H1 (cell line): Measurements from ENCODE around the gene ESPNL. TPM values are rescaled to one million over a fixed set of nuclear protein-coding genes. Genes with fewer than 3 reads are reported as not detected.

Source experiments
- CTCF ChIA-PET: fragments of 300-600 bp; sonication (Branson Sonifier 250); formaldehyde crosslinking; loops from one replicate; lab custom pipeline; 2021; ENCODE audit not compliant: partially characterized antibody; lab: Charles Lee
- POLR2A ChIA-PET: fragments of 300-600 bp; sonication (Branson Sonifier 250); formaldehyde crosslinking; loops from one replicate; lab custom pipeline; 2021; ENCODE audit warnings: inconsistent platforms; ENCODE audit not compliant: partially characterized antibody; lab: Charles Lee
- DNase-seq, 2 experiments: peaks; one replicate each; pipeline versions ENCODE4 v3.0.0 to v3.0.0-alpha.2; 2010 to 2022; ENCODE audit warnings: low spot score in 2 of 2, low read depth in 1 of 2, mixed read lengths in 1 of 2
- FAIRE-seq: peaks from 2 replicates; lab custom pipeline; 2011; peaks lifted over from hg19 to GRCh38; lab: Jason Lieb, UNC
- H2AFZ ChIP-seq: 2 replicates; pipeline ENCODE4 v1.8.1; 2012; ENCODE audit warnings: low read length, inconsistent platforms
- H2AK5ac ChIP-seq: 2 replicates; pipeline ENCODE4 v1.6.1; 2013; ENCODE audit warnings: low read depth, low read length
- H2BK120ac ChIP-seq: replicated peaks from 2 replicates; pipeline ENCODE3; 2013; ENCODE audit warnings: low read depth, low read length, inconsistent platforms
- H2BK12ac ChIP-seq: 2 replicates; pipeline ENCODE4 v1.6.1; 2013; ENCODE audit warnings: low read depth, low read length
- H2BK15ac ChIP-seq: 2 replicates; pipeline ENCODE4 v1.6.1; 2013; ENCODE audit warnings: low read length
- H2BK20ac ChIP-seq: 2 replicates; pipeline ENCODE4 v1.6.1; 2013; ENCODE audit warnings: low read length
- H2BK5ac ChIP-seq: 2 replicates; pipeline ENCODE4 v1.6.1; 2013; ENCODE audit warnings: low read depth, low read length
- H3K14ac ChIP-seq: 2 replicates; pipeline ENCODE4 v1.6.1; 2013; ENCODE audit warnings: inconsistent platforms; ENCODE audit not compliant: insufficient read length
- H3K18ac ChIP-seq: 2 replicates; pipeline ENCODE4 v1.6.1; 2013; ENCODE audit warnings: low read length; ENCODE audit errors: extremely low read depth
- H3K23ac ChIP-seq: 2 replicates; pipeline ENCODE4 v1.6.1; 2013; ENCODE audit warnings: inconsistent platforms; ENCODE audit not compliant: insufficient read length
- H3K23me2 ChIP-seq: 2 replicates; pipeline ENCODE4 v1.6.1; 2013; ENCODE audit warnings: low read depth, low read length
- H3K27ac ChIP-seq: 2 replicates; pipeline ENCODE4 v1.6.1; 2011; ENCODE audit warnings: low read depth, low read length, inconsistent platforms
- H3K27me3 ChIP-seq, 4 experiments: replicated peaks in 1 of 4; 1 replicate in 1 of 4; 2 replicates in 3 of 4; pipeline versions ENCODE4 v1.6.1 to v1.8.1; 2011 to 2013; ENCODE audit warnings: low read length in 3 of 4, mild to moderate bottlenecking in 3 of 4, inconsistent platforms in 2 of 4, mixed read lengths in 2 of 4, moderate library complexity in 1 of 4; ENCODE audit not compliant: control insufficient read depth in 3 of 4, insufficient read depth in 3 of 4; ENCODE audit errors: extremely low read depth in 1 of 4
- H3K36me3 ChIP-seq, 4 experiments: 2 replicates each; pipeline versions ENCODE4 v1.6.1 to v1.8.1; 2011 to 2013; ENCODE audit warnings: mild to moderate bottlenecking in 4 of 4, low read length in 3 of 4, moderate library complexity in 2 of 4, control low read depth in 1 of 4, inconsistent platforms in 1 of 4; ENCODE audit not compliant: insufficient read depth in 4 of 4, control insufficient read depth in 2 of 4
- H3K4ac ChIP-seq: replicated peaks from 2 replicates; pipeline ENCODE3; 2013; ENCODE audit warnings: low read length, low read depth, mixed read lengths, inconsistent platforms; ENCODE audit not compliant: insufficient read length
- H3K4me1 ChIP-seq, 4 experiments: replicated peaks in 1 of 4; 1 replicate in 1 of 4; 2 replicates in 3 of 4; pipeline versions ENCODE4 v1.6.1 to v1.8.1; 2011 to 2013; ENCODE audit warnings: low read length in 3 of 4, inconsistent platforms in 2 of 4, mixed read lengths in 1 of 4; ENCODE audit not compliant: insufficient read depth in 4 of 4, control insufficient read depth in 3 of 4
- H3K4me2 ChIP-seq, 2 experiments: 2 replicates each; pipeline versions ENCODE4 v1.6.1 to v1.8.1; 2011 to 2013; ENCODE audit warnings: low read depth in 2 of 2, low read length in 2 of 2, control low read depth in 1 of 2, inconsistent platforms in 1 of 2, mild to moderate bottlenecking in 1 of 2; ENCODE audit not compliant: insufficient read depth in 1 of 2
- H3K4me3 ChIP-seq, 4 experiments: fragments of 200-600, 300-600 bp in 1 of 4; sonication (generic), shearing (Covaris generic), sonication (Bioruptor Twin) in 1 of 4; 2 replicates each; pipeline versions ENCODE4 v1.5.1 to v1.8.1; 2011 to 2016; ENCODE audit warnings: low read length in 4 of 4, low read depth in 3 of 4, control low read depth in 2 of 4, inconsistent platforms in 2 of 4, mild to moderate bottlenecking in 2 of 4, mixed read lengths in 1 of 4, moderate library complexity in 1 of 4; ENCODE audit not compliant: insufficient read depth in 2 of 4; ENCODE audit errors: extremely low read depth in 1 of 4
- H3K56ac ChIP-seq: replicated peaks from 2 replicates; pipeline ENCODE3; 2013; ENCODE audit warnings: low read depth, mild to moderate bottlenecking, mixed read lengths, low read length, inconsistent platforms; ENCODE audit not compliant: insufficient read length
- H3K79me1 ChIP-seq: 2 replicates; pipeline ENCODE4 v1.6.1; 2013; ENCODE audit warnings: low read depth, low read length, control low read depth
- H3K79me2 ChIP-seq, 2 experiments: 2 replicates each; pipeline versions ENCODE4 v1.6.1 to v1.8.1; 2012 to 2013; ENCODE audit warnings: low read length in 2 of 2, mild to moderate bottlenecking in 2 of 2, inconsistent platforms in 1 of 2; ENCODE audit not compliant: insufficient read depth in 2 of 2, control insufficient read depth in 1 of 2
- H3K9ac ChIP-seq, 4 experiments: replicated peaks in 1 of 4; 1 replicate in 1 of 4; 2 replicates in 3 of 4; pipeline versions ENCODE4 v1.6.1 to v1.8.1; 2011 to 2013; ENCODE audit warnings: low read depth in 3 of 4, low read length in 3 of 4, control low read depth in 2 of 4, mild to moderate bottlenecking in 2 of 4, moderate library complexity in 2 of 4, inconsistent platforms in 1 of 4; ENCODE audit errors: extremely low read depth in 1 of 4
- H3K9me3 ChIP-seq, 2 experiments: 2 replicates each; pipeline versions ENCODE4 v1.6.1 to v1.8.1; 2012 to 2013; ENCODE audit warnings: mild to moderate bottlenecking in 2 of 2, moderate library complexity in 2 of 2, control low read depth in 1 of 2, inconsistent platforms in 1 of 2, low read depth in 1 of 2, low read length in 1 of 2, mixed read lengths in 1 of 2; ENCODE audit not compliant: insufficient read depth in 2 of 2
- H4K20me1 ChIP-seq, 2 experiments: replicated peaks in 1 of 2; 2 replicates each; pipeline versions ENCODE3 to v1.8.1; 2011 to 2013; ENCODE audit warnings: inconsistent platforms in 2 of 2, low read length in 2 of 2, mild to moderate bottlenecking in 1 of 2; ENCODE audit not compliant: insufficient read depth in 2 of 2, control insufficient read depth in 1 of 2
- H4K5ac ChIP-seq: 2 replicates; pipeline ENCODE4 v1.6.1; 2013; ENCODE audit warnings: low read length, low read depth, mixed read lengths, inconsistent platforms; ENCODE audit not compliant: insufficient read length
- H4K8ac ChIP-seq: 2 replicates; pipeline ENCODE4 v1.8.0; 2013; ENCODE audit warnings: mild to moderate bottlenecking, moderate library complexity, low read length, inconsistent platforms; ENCODE audit not compliant: insufficient read depth; ENCODE audit errors: extremely low read depth
- H4K91ac ChIP-seq: replicated peaks from 2 replicates; pipeline ENCODE3; 2013; ENCODE audit warnings: low read length, mixed read lengths, inconsistent platforms; ENCODE audit not compliant: insufficient read length
- BRCA1 ChIP-seq: IDR thresholded peaks from 2 replicates; pipeline ENCODE4 v1.6.1; 2012; ENCODE audit warnings: low read depth, low read length, improper control_type of control experiment
- EZH2 ChIP-seq: fragments of 200-600 bp; sonication (generic); IDR thresholded peaks from 2 replicates; pipeline ENCODE4 v1.7.1; 2012; ENCODE audit warnings: low read depth, mild to moderate bottlenecking, moderate library complexity, low read length, inconsistent platforms; ENCODE audit not compliant: severe bottlenecking
- GTF2F1 ChIP-seq: IDR thresholded peaks from 2 replicates; pipeline ENCODE4 v1.6.1; 2012; ENCODE audit warnings: low read depth, low read length, improper control_type of control experiment, borderline replicate concordance
- JUN ChIP-seq: IDR thresholded peaks from 2 replicates; pipeline ENCODE4 v1.6.1; 2011; ENCODE audit warnings: low read depth, mild to moderate bottlenecking, improper control_type of control experiment, low read length
- RFX5 ChIP-seq: IDR thresholded peaks from 2 replicates; pipeline ENCODE4 v1.6.1; 2011; ENCODE audit warnings: low read depth, low read length, improper control_type of control experiment, borderline replicate concordance
- YY1 ChIP-seq: IDR thresholded peaks from 2 replicates; pipeline ENCODE4 v1.6.1; 2011; ENCODE audit warnings: low read depth, mild to moderate bottlenecking, low read length
- WGBS, 2 experiments: shearing (Covaris generic) in 1 of 2; methylation state at CpG; one replicate each; pipeline versions ENCODE4 v1.1.6 to v1.1.7; 2013 to 2015; ENCODE audit warnings: low lambda C conversion rate in 2 of 2, mixed read lengths in 2 of 2, inconsistent platforms in 1 of 2, low coverage in 1 of 2, missing lambda C conversion rate in 1 of 2; ENCODE audit not compliant: insufficient replicate concordance in 2 of 2, insufficient coverage in 1 of 2, insufficient read length in 1 of 2; ENCODE audit errors: extremely low coverage in 1 of 2, missing lambda C conversion rate in 1 of 2; 5-methylcytosine and 5-hydroxymethylcytosine counted together
- polyA plus RNA-seq, 7 experiments: library from polyadenylated mRNA; depleted of rRNA in 3 of 7; stranded (reverse) in 5 of 7; unstranded in 2 of 7; fragments of >200 nt in 5 of 7; fragments of 200-250 nt in 2 of 7; gene quantifications; 1 replicate in 5 of 7; 2 replicates in 1 of 7; 4 replicates in 1 of 7; pipeline versions ENCODE4 v1.2.1 to v1.2.3, GENCODE V29; 2011 to 2013; ENCODE audit warnings: missing spikeins in 2 of 7, mixed read lengths in 2 of 7
- total RNA-seq: library from RNA; stranded (reverse); fragmentation: NEBNext Ultra II Directional; extraction: Animal tissue kit (Norgen Biotek cat#: 25700); gene quantifications from 2 replicates; pipeline ENCODE4 v1.2.1, GENCODE V29; 2021
- TF ChIP-seq, protein P1 (sequence below), 3 experiments: IDR thresholded peaks; 1 replicate in 2 of 3; 2 replicates in 1 of 3; pipeline versions ENCODE4 v1.5.1 to v1.6.1; 2011; ENCODE audit warnings: low read length in 3 of 3, mild to moderate bottlenecking in 3 of 3, inconsistent platforms in 2 of 3, low read depth in 1 of 3, moderate library complexity in 1 of 3; ENCODE audit not compliant: insufficient read depth in 1 of 3; ENCODE audit errors: control extremely low read depth in 1 of 3

Gene ESPNL
- total and polyA plus RNA-seq, 2 of the 8 experiments (the other 6 are each of a cell fraction or from before 2014, with no cell fraction given), result 0.68 to 1.3 TPM

DNA sequence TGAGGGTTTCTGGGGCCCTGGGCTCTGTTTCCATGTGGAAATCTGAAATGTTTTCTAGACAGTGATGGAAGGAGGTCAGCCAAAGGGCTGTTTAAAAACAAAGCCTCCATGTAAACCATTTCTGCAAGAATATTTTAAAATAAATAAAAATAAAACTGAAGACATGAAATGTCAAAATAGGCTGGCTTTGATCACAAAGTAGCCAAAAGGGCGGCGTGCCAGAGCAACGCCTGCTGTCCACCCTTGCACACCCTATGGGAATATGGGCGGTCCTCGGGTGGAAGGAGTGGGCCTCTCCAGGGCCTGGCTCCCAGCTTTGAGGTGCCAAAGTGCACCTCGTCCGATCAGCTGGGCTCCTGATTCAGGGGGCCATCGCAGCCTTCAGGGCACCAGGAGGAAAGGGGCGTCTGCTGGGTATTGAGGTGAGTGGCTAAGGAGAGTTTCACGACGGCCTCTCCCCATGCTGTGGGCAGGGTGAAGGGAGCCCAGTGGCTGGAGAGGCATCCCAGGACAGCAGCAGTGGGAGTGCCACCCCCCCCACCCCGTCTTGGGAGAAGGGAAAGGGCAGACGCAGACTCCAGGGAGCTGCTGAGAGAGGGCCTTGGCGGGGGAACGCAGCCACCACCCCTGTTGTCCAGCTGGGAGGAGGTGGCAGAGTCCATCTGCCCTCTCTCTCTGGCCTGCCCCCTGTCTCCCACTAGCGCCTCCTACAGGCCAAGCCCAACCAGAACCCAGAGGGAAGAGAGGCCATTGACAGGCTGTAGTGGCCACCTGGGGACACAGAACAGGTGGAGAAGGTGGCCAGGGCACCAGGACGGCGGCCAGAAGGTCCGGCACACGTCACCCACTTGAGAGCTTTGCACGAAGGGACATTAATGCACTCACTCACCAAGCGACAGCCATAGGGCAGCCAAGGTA lies 52.9 kb downstream of the ESPNL start:
- Histone ChIP-seq H3K18ac (no peak overlapping the region), H3K36me3 (no peaks in the 10 kb centered on the region), H3K79me2 (no peaks in the 10 kb centered on the region), H4K91ac (no peak overlapping the region), H3K4me1 (peaks cover 0 to 15% (median 8%) of the 10 kb centered on the region in 4 experiments; a peak in 6 of 7 replicates), H3K14ac (no peak overlapping the region), H2BK12ac (no peak overlapping the region), H3K4me3 (no peak overlapping the region), H3K23ac (no peak overlapping the region), H3K27me3 (peaks cover 0 to 12% (median 8%) of the 10 kb centered on the region in 4 experiments; a peak in 5 of 7 replicates), H3K4ac (no peak overlapping the region), H3K79me1 (no peaks in the 10 kb centered on the region), H3K27ac (no peak overlapping the region), H3K9me3 (no peaks in the 10 kb centered on the region), H3K56ac (no peak overlapping the region), H3K23me2 (peaks cover 1% of the 10 kb centered on the region; the same call in 1 of the 2 replicates), H2BK120ac (no peak overlapping the region), H4K5ac (no peak overlapping the region), H3K9ac (no peak overlapping the region), H3K4me2 (no peak overlapping the region), H2BK5ac (no peak overlapping the region), H4K20me1 (no peaks in the 10 kb centered on the region), H2BK20ac (no peak overlapping the region), H2AFZ (no peak overlapping the region), H2BK15ac (no peak overlapping the region; the same call in 1 of the 2 replicates), H4K8ac (no peak overlapping the region), H2AK5ac (no peak overlapping the region)
- ChIA-PET POLR2A (interaction anchor here (0.6 to 1.5 kb wide), 2 partner anchors 11 to 87 kb away, joined by 3 to 7 read pairs; partner anchors contain the start of gene HES6), CTCF (interaction anchor here (0.6 to 6.4 kb wide), 8 partner anchors 12 to 53 kb away, joined by 3 to 72 read pairs (median 4); partner anchors contain the start of genes ESPNL and KLHL30)
- FAIRE-seq, result no peak
- no peak for DNase-seq
- 87% methylated on average over 18 of the region's 22 CpGs; no CpG with 5 or more reads in 1 of the 2 experiments for WGBS, 2 experiments
- TF ChIP-seq EZH2 (no peak), BRCA1 (no peak), RFX5 (no peak), GTF2F1 (no peak), YY1 (0 out of 2 replicates have a peak, but pooled peaks have one; percentile 19), JUN (no peak)
- TF ChIP-seq, protein P1, sequence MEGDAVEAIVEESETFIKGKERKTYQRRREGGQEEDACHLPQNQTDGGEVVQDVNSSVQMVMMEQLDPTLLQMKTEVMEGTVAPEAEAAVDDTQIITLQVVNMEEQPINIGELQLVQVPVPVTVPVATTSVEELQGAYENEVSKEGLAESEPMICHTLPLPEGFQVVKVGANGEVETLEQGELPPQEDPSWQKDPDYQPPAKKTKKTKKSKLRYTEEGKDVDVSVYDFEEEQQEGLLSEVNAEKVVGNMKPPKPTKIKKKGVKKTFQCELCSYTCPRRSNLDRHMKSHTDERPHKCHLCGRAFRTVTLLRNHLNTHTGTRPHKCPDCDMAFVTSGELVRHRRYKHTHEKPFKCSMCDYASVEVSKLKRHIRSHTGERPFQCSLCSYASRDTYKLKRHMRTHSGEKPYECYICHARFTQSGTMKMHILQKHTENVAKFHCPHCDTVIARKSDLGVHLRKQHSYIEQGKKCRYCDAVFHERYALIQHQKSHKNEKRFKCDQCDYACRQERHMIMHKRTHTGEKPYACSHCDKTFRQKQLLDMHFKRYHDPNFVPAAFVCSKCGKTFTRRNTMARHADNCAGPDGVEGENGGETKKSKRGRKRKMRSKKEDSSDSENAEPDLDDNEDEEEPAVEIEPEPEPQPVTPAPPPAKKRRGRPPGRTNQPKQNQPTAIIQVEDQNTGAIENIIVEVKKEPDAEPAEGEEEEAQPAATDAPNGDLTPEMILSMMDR (IDR thresholded peaks at IDR 0.05; ENCODE audit: control extremely low read depth in 1 of 3, insufficient read depth in 1 of 3, low read depth in 1 of 3, low read length in 3 of 3), result peak in 2 of 3 experiments; percentile 52 to 64; a peak in 3 of 4 replicates
